Astrocyte (in vitro differentiated cells and primary cell): ENCODE data around the gene UNC50. TPM values are rescaled to one million over a fixed set of nuclear protein-coding genes. Genes with fewer than 3 reads are reported as not detected.

Source experiments
- DNase-seq: peaks from one replicate; pipeline ENCODE4 v3.0.0-alpha.2; 2010; ENCODE audit warnings: low read depth
- FAIRE-seq: peaks from 2 replicates; lab custom pipeline; 2011; peaks lifted over from hg19 to GRCh38; lab: Jason Lieb, UNC
- H2AFZ ChIP-seq: 2 replicates; pipeline ENCODE4 v1.6.0; 2012; ENCODE audit warnings: low read depth, low read length, inconsistent platforms
- H3K27ac ChIP-seq: 2 replicates; pipeline ENCODE4 v1.5.1; 2011; ENCODE audit warnings: low read depth, low read length, inconsistent platforms
- H3K27me3 ChIP-seq: 2 replicates; pipeline ENCODE4 v1.6.0; 2011; ENCODE audit warnings: low read length, inconsistent platforms; ENCODE audit not compliant: insufficient read depth
- H3K36me3 ChIP-seq: 2 replicates; pipeline ENCODE4 v1.5.1; 2011; ENCODE audit warnings: low read length, inconsistent platforms; ENCODE audit not compliant: insufficient read depth
- H3K4me1 ChIP-seq: 2 replicates; pipeline ENCODE4 v1.5.1; 2011; ENCODE audit warnings: low read length, inconsistent platforms; ENCODE audit not compliant: insufficient read depth
- H3K4me2 ChIP-seq: 2 replicates; pipeline ENCODE4 v1.6.0; 2012; ENCODE audit warnings: low read length, inconsistent platforms
- H3K4me3 ChIP-seq: 2 replicates; pipeline ENCODE4 v1.5.1; 2011; ENCODE audit warnings: low read depth, mild to moderate bottlenecking, low read length, inconsistent platforms; ENCODE audit not compliant: insufficient read depth
- H3K79me2 ChIP-seq: 2 replicates; pipeline ENCODE4 v1.6.0; 2012; ENCODE audit warnings: mild to moderate bottlenecking, low read length, inconsistent platforms; ENCODE audit not compliant: insufficient read depth
- H3K9ac ChIP-seq: 2 replicates; pipeline ENCODE4 v1.6.0; 2012; ENCODE audit warnings: mild to moderate bottlenecking, low read length, inconsistent platforms
- H3K9me3 ChIP-seq: 2 replicates; pipeline ENCODE4 v1.5.1; 2012; ENCODE audit warnings: low read depth, mild to moderate bottlenecking, low read length, inconsistent platforms; ENCODE audit not compliant: insufficient read depth
- H4K20me1 ChIP-seq: 2 replicates; pipeline ENCODE4 v1.6.0; 2012; ENCODE audit warnings: low read length, inconsistent platforms; ENCODE audit not compliant: insufficient read depth
- H3K27ac Mint-ChIP-seq: one replicate; pipeline ENCODE4 v1.8.0; 2021; ENCODE audit warnings: mild to moderate bottlenecking, mixed read lengths; ENCODE audit not compliant: unreplicated experiment
- H3K27me3 Mint-ChIP-seq: one replicate; pipeline ENCODE4 v1.8.0; 2021; ENCODE audit warnings: low read depth, mixed read lengths; ENCODE audit not compliant: unreplicated experiment
- H3K36me3 Mint-ChIP-seq: one replicate; pipeline ENCODE4 v1.8.0; 2021; ENCODE audit warnings: low read depth, mixed read lengths; ENCODE audit not compliant: unreplicated experiment
- H3K4me1 Mint-ChIP-seq: one replicate; pipeline ENCODE4 v1.8.0; 2021; ENCODE audit warnings: low read depth, mixed read lengths; ENCODE audit not compliant: unreplicated experiment
- H3K4me3 Mint-ChIP-seq: one replicate; pipeline ENCODE4 v1.8.0; 2021; ENCODE audit warnings: mild to moderate bottlenecking, moderate library complexity, mixed read lengths; ENCODE audit not compliant: unreplicated experiment
- H3K9me3 Mint-ChIP-seq: one replicate; pipeline ENCODE4 v1.8.0; 2021; ENCODE audit warnings: mild to moderate bottlenecking, mixed read lengths; ENCODE audit not compliant: unreplicated experiment
- EZH2 ChIP-seq: IDR thresholded peaks from 2 replicates; pipeline ENCODE4 v1.6.1; 2012; ENCODE audit warnings: mild to moderate bottlenecking, low read length, inconsistent platforms; ENCODE audit not compliant: insufficient read depth
- total RNA-seq: library from RNA; stranded (reverse); gene quantifications from 2 replicates; pipeline ENCODE4 v1.2.1, GENCODE V29; 2021
- TF ChIP-seq, protein P1 (sequence below): IDR thresholded peaks from 2 replicates; pipeline ENCODE4 v1.5.1; 2011; ENCODE audit warnings: low read depth, mild to moderate bottlenecking, inconsistent platforms, low read length, moderate library complexity; ENCODE audit not compliant: insufficient read depth

Gene UNC50
- total RNA-seq, 1 donor from 2014 or later, result 26.8 TPM

- Histone ChIP-seq H4K20me1 (no peaks in the 10 kb centered on the region), H3K4me2 (no peak overlapping the region), H3K4me3 (no peak overlapping the region), H3K9me3 (no peaks in the 10 kb centered on the region), H3K9ac (no peak overlapping the region), H3K4me1 (no peaks in the 10 kb centered on the region), H3K27me3 (no peaks in the 10 kb centered on the region), H3K79me2 (no peaks in the 10 kb centered on the region), H3K36me3 (no peaks in the 10 kb centered on the region), H3K27ac (no peak overlapping the region), H2AFZ (no peak overlapping the region)
- H3K27ac Mint-ChIP-seq, result peak overlapping the region; percentile 64
- H3K9me3 Mint-ChIP-seq, result no peaks in the 10 kb centered on the region
- no peaks in the 10 kb centered on the region for H3K36me3 Mint-ChIP-seq
- no peak for DNase-seq
- no peaks in the 10 kb centered on the region for H3K27me3 Mint-ChIP-seq
- TF ChIP-seq, protein P1, sequence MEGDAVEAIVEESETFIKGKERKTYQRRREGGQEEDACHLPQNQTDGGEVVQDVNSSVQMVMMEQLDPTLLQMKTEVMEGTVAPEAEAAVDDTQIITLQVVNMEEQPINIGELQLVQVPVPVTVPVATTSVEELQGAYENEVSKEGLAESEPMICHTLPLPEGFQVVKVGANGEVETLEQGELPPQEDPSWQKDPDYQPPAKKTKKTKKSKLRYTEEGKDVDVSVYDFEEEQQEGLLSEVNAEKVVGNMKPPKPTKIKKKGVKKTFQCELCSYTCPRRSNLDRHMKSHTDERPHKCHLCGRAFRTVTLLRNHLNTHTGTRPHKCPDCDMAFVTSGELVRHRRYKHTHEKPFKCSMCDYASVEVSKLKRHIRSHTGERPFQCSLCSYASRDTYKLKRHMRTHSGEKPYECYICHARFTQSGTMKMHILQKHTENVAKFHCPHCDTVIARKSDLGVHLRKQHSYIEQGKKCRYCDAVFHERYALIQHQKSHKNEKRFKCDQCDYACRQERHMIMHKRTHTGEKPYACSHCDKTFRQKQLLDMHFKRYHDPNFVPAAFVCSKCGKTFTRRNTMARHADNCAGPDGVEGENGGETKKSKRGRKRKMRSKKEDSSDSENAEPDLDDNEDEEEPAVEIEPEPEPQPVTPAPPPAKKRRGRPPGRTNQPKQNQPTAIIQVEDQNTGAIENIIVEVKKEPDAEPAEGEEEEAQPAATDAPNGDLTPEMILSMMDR, result peak; percentile 11
- no peak for TF ChIP-seq EZH2
- FAIRE-seq, result no peak
- H3K4me1 Mint-ChIP-seq, result peaks cover 9% of the 10 kb centered on the region
- H3K4me3 Mint-ChIP-seq, result no peak overlapping the region
Observed at GRCh38 chr2:98634406-98635092, 26.2 kb downstream of the UNC50 start.

GRCh38 chr2:98637401-98638147 is 29.2 kb downstream of the UNC50 start:
- H4K20me1 ChIP-seq, result no peaks in the 10 kb centered on the region
- Mint-ChIP-seq H3K36me3 (no peaks in the 10 kb centered on the region), H3K4me3 (no peak overlapping the region), H3K27me3 (no peaks in the 10 kb centered on the region), H3K4me1 (peaks cover 9% of the 10 kb centered on the region), H3K27ac (no peak overlapping the region), H3K9me3 (no peaks in the 10 kb centered on the region)
- H3K4me3 ChIP-seq, result no peak overlapping the region
- no peak overlapping the region for H3K9ac ChIP-seq
- no peak for TF ChIP-seq EZH2
- TF ChIP-seq, protein P1, result no peak
- no peaks in the 10 kb centered on the region for H3K27me3 ChIP-seq
- H3K79me2 ChIP-seq, result no peaks in the 10 kb centered on the region
- DNase-seq (no peak), FAIRE-seq (no peak)
- no peaks in the 10 kb centered on the region for H3K4me1 ChIP-seq
- H3K36me3 ChIP-seq, result no peaks in the 10 kb centered on the region
- H2AFZ ChIP-seq, result no peak overlapping the region
- H3K27ac ChIP-seq, result no peak overlapping the region
- no peaks in the 10 kb centered on the region for H3K9me3 ChIP-seq
- H3K4me2 ChIP-seq, result no peak overlapping the region
